ENCODE results near the gene HIVEP1. TPM values are rescaled to one million over a fixed set of nuclear protein-coding genes. Genes with fewer than 3 reads are reported as not detected.
"Not testable (repeated sequence)": the region's sequence is repeated elsewhere in the genome, so short reads cannot be mapped to it uniquely, and the experiment has no call there.

HIVEP1 gene
- total and polyA plus RNA-seq, 4 donors = 5.2 to 40.8 (median 16.7) TPM

- WGBS, 2 donors = 97 to 98% methylated on average over 5 of the region's 5 CpGs
- no peak for ATAC-seq (ENCODE audit: low FRiP score)
- H3K27me3 ChIP-seq (ENCODE audit: control insufficient read depth in 1 of 2, insufficient read depth in 2 of 2, low read length in 1 of 2) = no peaks in the 10 kb centered on the region
These were observed 159.6 kb downstream of the HIVEP1 start for GRCh38 chr6:12171717-12172116.

GRCh38 chr6:12172572-12172971, 160.5 kb downstream of the HIVEP1 start:
- 18 to 30% methylated on average over 2 of the region's 2 CpGs for WGBS, 2 donors
- intact Hi-C loops (cut with DNase I) = no loop called here
- no peak for ATAC-seq (ENCODE audit: low FRiP score)

More at GRCh38 chr6:12171717-12172116, 159.6 kb downstream of the HIVEP1 start:
- Histone ChIP-seq H3K36me3 (ENCODE audit: control insufficient read depth in 1 of 2, insufficient read depth in 2 of 2, low read length in 1 of 2) (no peaks in the 10 kb centered on the region), H3K4me1 (ENCODE audit: control insufficient read depth in 1 of 2, insufficient read depth in 2 of 2, low read length in 2 of 2) (no peaks in the 10 kb centered on the region), H3K4me3 (ENCODE audit: low read length in 2 of 2) (no peak overlapping the region), H3K9me3 (ENCODE audit: control insufficient read depth, low read length) (no peaks in the 10 kb centered on the region), H3K27ac (ENCODE audit: low read depth in 1 of 2, low read length in 2 of 2) (no peak overlapping the region)
- DNase-seq = no peak
- intact Hi-C loops (cut with DNase I) = no loop called here

DNA sequence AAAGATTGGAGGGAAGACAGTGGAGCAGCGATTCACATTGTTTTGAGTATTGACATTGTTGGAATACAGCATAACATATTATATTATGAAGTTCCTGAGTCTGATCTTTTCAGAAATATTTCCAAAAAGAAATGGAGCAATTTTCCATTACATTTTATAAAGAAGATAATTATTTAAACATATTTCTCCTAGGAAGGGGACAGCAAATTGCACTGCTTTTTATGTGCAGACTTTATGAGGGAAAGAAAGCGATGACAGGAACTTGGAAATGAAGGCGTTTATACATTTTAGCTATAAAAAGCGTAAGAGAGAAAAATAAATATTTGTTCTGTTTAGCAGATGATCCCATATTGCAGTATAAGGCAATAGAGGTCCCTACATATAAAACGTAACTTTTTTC, 161.1 kb downstream of the HIVEP1 start:
- no peak for ATAC-seq (ENCODE audit: low FRiP score)
- H3K36me3 ChIP-seq (ENCODE audit: control insufficient read depth in 1 of 2, insufficient read depth in 2 of 2, low read length in 1 of 2) = no peaks in the 10 kb centered on the region
- DNase-seq = no peak
- H3K9me3 ChIP-seq (ENCODE audit: control insufficient read depth, low read length) = no peaks in the 10 kb centered on the region
- H3K4me1 ChIP-seq (ENCODE audit: control insufficient read depth in 1 of 2, insufficient read depth in 2 of 2, low read length in 2 of 2) = no peaks in the 10 kb centered on the region
- no peak overlapping the region for H3K27ac ChIP-seq (ENCODE audit: low read depth in 1 of 2, low read length in 2 of 2)
- intact Hi-C loops (cut with DNase I) = no loop called here
- H3K27me3 ChIP-seq (ENCODE audit: control insufficient read depth in 1 of 2, insufficient read depth in 2 of 2, low read length in 1 of 2) = no peaks in the 10 kb centered on the region
- 23 to 41% methylated on average over 5 of the region's 5 CpGs for whole genome bisulfite sequencing, 2 donors
- no peak overlapping the region for H3K4me3 ChIP-seq (ENCODE audit: low read length in 2 of 2)

More at GRCh38 chr6:12172572-12172971, 160.5 kb downstream of the HIVEP1 start:
- H3K4me1 ChIP-seq (ENCODE audit: control insufficient read depth in 1 of 2, insufficient read depth in 2 of 2, low read length in 2 of 2) = no peaks in the 10 kb centered on the region
- H3K4me3 ChIP-seq (ENCODE audit: low read length in 2 of 2) = no peak overlapping the region
- no peak for DNase-seq
- no peaks in the 10 kb centered on the region for H3K9me3 ChIP-seq (ENCODE audit: control insufficient read depth, low read length)
- no peaks in the 10 kb centered on the region for H3K36me3 ChIP-seq (ENCODE audit: control insufficient read depth in 1 of 2, insufficient read depth in 2 of 2, low read length in 1 of 2)
- H3K27ac ChIP-seq (ENCODE audit: low read depth in 1 of 2, low read length in 2 of 2) = no peak overlapping the region
- no peaks in the 10 kb centered on the region for H3K27me3 ChIP-seq (ENCODE audit: control insufficient read depth in 1 of 2, insufficient read depth in 2 of 2, low read length in 1 of 2)

DNA sequence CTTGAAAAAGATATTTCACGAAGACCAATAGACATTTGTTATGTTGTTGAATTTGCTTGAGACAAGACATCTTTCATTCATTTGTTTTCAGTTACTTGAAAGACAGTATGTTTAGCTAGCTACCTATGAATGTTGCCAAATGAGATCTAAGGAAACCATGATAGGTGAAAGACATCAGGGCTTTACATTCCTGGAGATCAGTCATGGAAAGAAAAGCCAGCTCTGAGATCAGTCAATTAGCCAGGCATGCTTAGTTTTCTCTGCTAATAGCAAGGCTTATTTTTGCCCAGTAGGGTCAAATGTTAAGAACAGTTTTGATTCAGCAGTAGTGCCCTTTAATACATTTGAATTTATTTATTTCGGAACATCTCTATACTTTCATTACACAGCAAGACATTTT, 161.5 kb downstream of the HIVEP1 start:
- intact Hi-C loops (cut with DNase I) = no loop called here
- no peaks in the 10 kb centered on the region for H3K9me3 ChIP-seq (ENCODE audit: control insufficient read depth, low read length)
- DNase-seq (no peak), ATAC-seq (ENCODE audit: low FRiP score) (no peak)
- H3K4me1 ChIP-seq (ENCODE audit: control insufficient read depth in 1 of 2, insufficient read depth in 2 of 2, low read length in 2 of 2) = no peaks in the 10 kb centered on the region
- no peaks in the 10 kb centered on the region for H3K36me3 ChIP-seq (ENCODE audit: control insufficient read depth in 1 of 2, insufficient read depth in 2 of 2, low read length in 1 of 2)
- WGBS, 2 donors = 61 to 66% methylated on average over 2 of the region's 2 CpGs
- H3K27ac ChIP-seq (ENCODE audit: low read depth in 1 of 2, low read length in 2 of 2) = no peak overlapping the region
- no peaks in the 10 kb centered on the region for H3K27me3 ChIP-seq (ENCODE audit: control insufficient read depth in 1 of 2, insufficient read depth in 2 of 2, low read length in 1 of 2)
- no peak overlapping the region for H3K4me3 ChIP-seq (ENCODE audit: low read length in 2 of 2)

DNA sequence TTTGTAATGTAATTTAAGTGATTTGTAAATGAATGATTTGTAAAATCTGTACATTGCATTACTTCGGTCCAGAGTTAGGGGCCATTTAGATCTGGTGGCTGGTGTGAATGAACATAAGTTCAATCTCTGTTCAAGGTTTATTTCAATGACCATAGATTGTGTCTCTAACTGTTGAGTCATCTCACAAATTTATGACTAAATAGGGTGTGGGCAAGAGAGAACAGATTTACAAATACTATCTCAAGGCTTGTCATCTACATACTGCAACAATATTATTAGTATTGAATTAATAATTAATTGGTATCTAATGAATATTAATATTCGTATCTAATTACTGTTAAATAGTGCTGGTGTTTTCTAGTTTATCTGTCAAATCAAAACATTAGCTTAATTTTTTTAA, 162.8 kb downstream of the HIVEP1 start:
- DNase-seq = no peak
- Histone ChIP-seq H3K27me3 (ENCODE audit: control insufficient read depth in 1 of 2, insufficient read depth in 2 of 2, low read length in 1 of 2) (no peaks in the 10 kb centered on the region), H3K4me3 (ENCODE audit: low read length in 2 of 2) (no peak overlapping the region), H3K4me1 (ENCODE audit: control insufficient read depth in 1 of 2, insufficient read depth in 2 of 2, low read length in 2 of 2) (no peaks in the 10 kb centered on the region), H3K27ac (ENCODE audit: low read depth in 1 of 2, low read length in 2 of 2) (no peak overlapping the region), H3K36me3 (ENCODE audit: control insufficient read depth in 1 of 2, insufficient read depth in 2 of 2, low read length in 1 of 2) (no peaks in the 10 kb centered on the region), H3K9me3 (ENCODE audit: control insufficient read depth, low read length) (no peaks in the 10 kb centered on the region)
- WGBS, 2 donors = 94 to 95% methylated on average over 2 of the region's 2 CpGs
- ATAC-seq (ENCODE audit: low FRiP score) = no peak
- intact Hi-C loops (cut with DNase I) = no loop called here

GRCh38 chr6:12175626-12176025, 163.5 kb downstream of the HIVEP1 start:
- H3K27me3 ChIP-seq (ENCODE audit: control insufficient read depth in 1 of 2, insufficient read depth in 2 of 2, low read length in 1 of 2) = no peaks in the 10 kb centered on the region

GRCh38 chr6:12176782-12177181, 164.7 kb downstream of the HIVEP1 start:
- 78 to 95% methylated on average over 3 of the region's 3 CpGs for WGBS, 2 donors
- ATAC-seq (ENCODE audit: low FRiP score) = not testable (repeated sequence)

More at GRCh38 chr6:12175626-12176025, 163.5 kb downstream of the HIVEP1 start:
- intact Hi-C loops (cut with DNase I) = no loop called here
- Histone ChIP-seq H3K27ac (ENCODE audit: low read depth in 1 of 2, low read length in 2 of 2) (no peak overlapping the region), H3K4me1 (ENCODE audit: control insufficient read depth in 1 of 2, insufficient read depth in 2 of 2, low read length in 2 of 2) (no peaks in the 10 kb centered on the region), H3K36me3 (ENCODE audit: control insufficient read depth in 1 of 2, insufficient read depth in 2 of 2, low read length in 1 of 2) (no peaks in the 10 kb centered on the region), H3K4me3 (ENCODE audit: low read length in 2 of 2) (no peak overlapping the region), H3K9me3 (ENCODE audit: control insufficient read depth, low read length) (no peaks in the 10 kb centered on the region)
- 93 to 95% methylated on average over 8 of the region's 8 CpGs for WGBS, 2 donors
- ATAC-seq (ENCODE audit: low FRiP score) = no peak
- no peak for DNase-seq

GRCh38 chr6:12178521-12178920, 166.4 kb downstream of the HIVEP1 start:
- no peaks in the 10 kb centered on the region for H3K4me1 ChIP-seq (ENCODE audit: control insufficient read depth in 1 of 2, insufficient read depth in 2 of 2, low read length in 2 of 2)

More at GRCh38 chr6:12176782-12177181, 164.7 kb downstream of the HIVEP1 start:
- H3K4me3 ChIP-seq (ENCODE audit: low read length in 2 of 2); H3K9me3 ChIP-seq (ENCODE audit: control insufficient read depth, low read length); H3K27me3 ChIP-seq (ENCODE audit: control insufficient read depth in 1 of 2, insufficient read depth in 2 of 2, low read length in 1 of 2); H3K27ac ChIP-seq (ENCODE audit: low read depth in 1 of 2, low read length in 2 of 2); H3K4me1 ChIP-seq (ENCODE audit: control insufficient read depth in 1 of 2, insufficient read depth in 2 of 2, low read length in 2 of 2); DNase-seq; H3K36me3 ChIP-seq (ENCODE audit: control insufficient read depth in 1 of 2, insufficient read depth in 2 of 2, low read length in 1 of 2); intact Hi-C loops (cut with DNase I): not testable (repeated sequence)

GRCh38 chr6:12181481-12181880, 169.4 kb downstream of the HIVEP1 start:
- intact Hi-C loops (cut with DNase I) = no loop called here
- DNase-seq = no peak
- no peaks in the 10 kb centered on the region for H3K27me3 ChIP-seq (ENCODE audit: control insufficient read depth in 1 of 2, insufficient read depth in 2 of 2, low read length in 1 of 2)
- WGBS, 2 donors = 98% methylated on average over 4 of the region's 4 CpGs
- no peaks in the 10 kb centered on the region for H3K36me3 ChIP-seq (ENCODE audit: control insufficient read depth in 1 of 2, insufficient read depth in 2 of 2, low read length in 1 of 2)
- H3K4me1 ChIP-seq (ENCODE audit: control insufficient read depth in 1 of 2, insufficient read depth in 2 of 2, low read length in 2 of 2) = no peaks in the 10 kb centered on the region
- H3K4me3 ChIP-seq (ENCODE audit: low read length in 2 of 2) = no peak overlapping the region
- no peaks in the 10 kb centered on the region for H3K9me3 ChIP-seq (ENCODE audit: control insufficient read depth, low read length)
- no peak for ATAC-seq (ENCODE audit: low FRiP score)
- H3K27ac ChIP-seq (ENCODE audit: low read depth in 1 of 2, low read length in 2 of 2) = no peak overlapping the region

More at GRCh38 chr6:12178521-12178920, 166.4 kb downstream of the HIVEP1 start:
- H3K27ac ChIP-seq (ENCODE audit: low read depth in 1 of 2, low read length in 2 of 2) = no peak overlapping the region
- intact Hi-C loops (cut with DNase I) = no loop called here
- no peaks in the 10 kb centered on the region for H3K36me3 ChIP-seq (ENCODE audit: control insufficient read depth in 1 of 2, insufficient read depth in 2 of 2, low read length in 1 of 2)
- 5 to 11% methylated on average over 3 of the region's 3 CpGs for WGBS, 2 donors
- no peaks in the 10 kb centered on the region for H3K9me3 ChIP-seq (ENCODE audit: control insufficient read depth, low read length)
- no peaks in the 10 kb centered on the region for H3K27me3 ChIP-seq (ENCODE audit: control insufficient read depth in 1 of 2, insufficient read depth in 2 of 2, low read length in 1 of 2)
- H3K4me3 ChIP-seq (ENCODE audit: low read length in 2 of 2) = no peak overlapping the region
- ATAC-seq (ENCODE audit: low FRiP score) = no peak
- DNase-seq = no peak
